Cardiac septum (tissue), 1 donor: ENCODE data around the gene TNFRSF21. TPM values are rescaled to one million over a fixed set of nuclear protein-coding genes. Genes with fewer than 3 reads are reported as not detected.
"Not testable (repeated sequence)": the region's sequence is repeated elsewhere in the genome, so short reads cannot be mapped to it uniquely, and the experiment has no call there.

ENCODE experiments used
- DNase-seq: peaks from one replicate; pipeline ENCODE4 v3.0.0-alpha.2; 2020; ENCODE audit warnings: low spot score
- intact Hi-C: fragments of 100-400 bp; cut with DNase I; formaldehyde crosslinking; loops from one replicate; pipeline ENCODE4 v1.14.0; 2022
- total RNA-seq: library from RNA; stranded (reverse); fragmentation: NEBNext Ultra II Directional; extraction: Animal tissue kit (Norgen Biotek cat#: 25700); gene quantifications from one replicate; pipeline ENCODE4 v1.2.1, GENCODE V29; 2021
- donor health status: DM: no; HTN: no; CAD: no.

The TNFRSF21 gene
- total RNA-seq, 1 donor from 2014 or later: 3.5 TPM

GRCh38 chr6:47328606-47329005 lies 18.9 kb upstream of the TNFRSF21 start:
- intact Hi-C loops, DNase-seq: not testable (repeated sequence)

GRCh38 chr6:47328139-47328538 lies 18.4 kb upstream of the TNFRSF21 start:
- intact Hi-C loops, DNase-seq: not testable (repeated sequence)

- intact Hi-C loops: no loop called here
- DNase-seq: no peak
Observed at GRCh38 chr6:47323887-47324286, 14.2 kb upstream of the TNFRSF21 start.

- intact Hi-C loops: no loop called here
- DNase-seq: no peak
Observed at GRCh38 chr6:47323321-47323720, 13.6 kb upstream of the TNFRSF21 start.

GRCh38 chr6:47321577-47321976 lies 11.9 kb upstream of the TNFRSF21 start:
- DNase-seq: no peak
- intact Hi-C loops: no loop called here

- intact Hi-C loops: no loop called here
- no peak for DNase-seq
Observed at GRCh38 chr6:47319867-47320266, 10.2 kb upstream of the TNFRSF21 start.

GRCh38 chr6:47319382-47319781 lies 9.7 kb upstream of the TNFRSF21 start:
- intact Hi-C loops: no loop called here
- DNase-seq: no peak

- no peak for DNase-seq
- intact Hi-C loops: no loop called here
Observed at GRCh38 chr6:47318236-47318989, 8.7 kb upstream of the TNFRSF21 start.

- DNase-seq, intact Hi-C loops: not testable (repeated sequence)
Observed at GRCh38 chr6:47315181-47315580, 5.5 kb upstream of the TNFRSF21 start.

GRCh38 chr6:47310131-47310480 lies 401 bp upstream of the TNFRSF21 start:
- DNase-seq: no peak
- intact Hi-C loops: loop anchor here (2.0 to 5.0 kb wide), 2 partner anchors 213 to 463 kb away; no protein-coding TSS in a partner anchor

GRCh38 chr6:47308552-47309290 lies 984 bp downstream of the TNFRSF21 start:
- no peak for DNase-seq
- intact Hi-C loops: no loop called here

GRCh38 chr6:47308198-47308517 lies 1.5 kb downstream of the TNFRSF21 start:
- no peak for DNase-seq
- intact Hi-C loops: no loop called here

GRCh38 chr6:47307362-47308197 lies 2.1 kb downstream of the TNFRSF21 start:
- DNase-seq: no peak
- intact Hi-C loops: no loop called here

GRCh38 chr6:47306887-47307286 lies 2.8 kb downstream of the TNFRSF21 start:
- DNase-seq: no peak
- intact Hi-C loops: no loop called here

- DNase-seq: no peak
- intact Hi-C loops: no loop called here
Observed at GRCh38 chr6:47303861-47304260, 5.8 kb downstream of the TNFRSF21 start.

- intact Hi-C loops: no loop called here
- DNase-seq: no peak
Observed at GRCh38 chr6:47303342-47303741, 6.4 kb downstream of the TNFRSF21 start.

- DNase-seq: no peak
- intact Hi-C loops: no loop called here
Observed at GRCh38 chr6:47302043-47302442, 7.7 kb downstream of the TNFRSF21 start.

- intact Hi-C loops: no loop called here
- DNase-seq: no peak
Observed at GRCh38 chr6:47301441-47301840, 8.3 kb downstream of the TNFRSF21 start.

GRCh38 chr6:47300417-47300816 lies 9.3 kb downstream of the TNFRSF21 start:
- no peak for DNase-seq
- intact Hi-C loops: no loop called here

GRCh38 chr6:47299965-47300364 lies 9.7 kb downstream of the TNFRSF21 start:
- intact Hi-C loops: no loop called here

More at GRCh38 chr6:47299965-47300364, 9.7 kb downstream of the TNFRSF21 start:
- no peak for DNase-seq
